Astrocyte (in vitro differentiated cells and primary cell): Measurements from ENCODE around the gene RECK.

Experiments
- CTCF ChIP-seq: IDR thresholded peaks from 2 replicates; pipeline ENCODE4 v1.5.1; 2011; ENCODE audit warnings: low read depth, mild to moderate bottlenecking, inconsistent platforms, low read length, moderate library complexity; ENCODE audit not compliant: insufficient read depth
- EZH2 ChIP-seq: IDR thresholded peaks from 2 replicates; pipeline ENCODE4 v1.6.1; 2012; ENCODE audit warnings: mild to moderate bottlenecking, low read length, inconsistent platforms; ENCODE audit not compliant: insufficient read depth

- TF ChIP-seq CTCF (peak; percentile 54), EZH2 (no peak)
Observed at GRCh38 chr9:36166168-36166927, 129.6 kb downstream of the RECK start.
